NCI-H1694 (cell line): ENCODE results near the gene NFYC.

Experiments used
- DNase-seq: peaks from one replicate; lab custom pipeline; 2025; lab: John Stamatoyannopoulos, UW

Gene NFYC

DNA sequence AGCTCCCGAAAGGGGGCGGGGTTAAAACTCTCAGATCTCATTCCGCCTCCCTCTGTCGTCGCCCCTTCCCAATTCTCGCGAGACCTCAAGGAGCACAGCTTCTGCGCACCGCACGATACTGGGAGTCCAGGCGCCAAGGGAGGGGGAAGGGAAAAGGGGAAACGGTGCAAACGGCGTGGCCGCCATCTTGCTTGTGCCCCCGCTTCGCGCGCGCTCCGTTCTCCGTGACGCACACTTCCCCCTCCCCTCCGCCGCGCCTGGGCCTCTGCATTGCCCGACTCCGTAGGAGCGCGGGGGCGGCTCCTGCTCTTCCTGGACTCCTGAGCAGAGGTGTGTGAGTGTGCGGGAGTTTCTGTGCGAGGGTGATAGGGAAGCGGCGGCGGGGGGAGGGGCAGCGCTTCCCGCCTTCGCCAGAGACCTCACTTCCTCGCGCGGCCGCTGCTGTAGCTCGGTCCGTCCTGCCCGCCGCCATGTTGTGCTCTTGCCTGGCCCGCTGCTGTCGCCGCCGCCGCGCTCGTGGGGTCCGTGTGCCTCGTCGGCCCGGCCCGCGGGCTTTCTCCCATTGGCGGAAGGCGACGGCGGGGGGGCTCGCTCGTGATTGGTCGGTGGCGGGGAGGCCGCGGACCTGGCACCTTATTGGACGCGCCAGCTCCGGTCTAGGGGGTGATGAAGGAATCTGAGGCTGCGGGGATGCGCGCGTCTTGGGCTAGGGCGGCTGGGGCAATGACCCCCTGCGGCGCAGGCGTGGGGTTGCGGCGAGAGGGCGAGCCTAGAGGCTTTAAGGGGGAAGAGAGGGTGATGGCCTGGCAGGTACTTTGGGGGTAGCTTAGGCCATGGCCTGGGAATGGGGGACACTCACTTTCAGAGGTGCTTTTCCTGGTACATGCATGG lies at the start of gene NFYC:
Gene NFYC (plus strand): TSS at position 167 of the 891 bp plus-strand sequence. CDS start 47,140 bp downstream, outside the sequence.
- peak; percentile 95 for DNase-seq

DNA sequence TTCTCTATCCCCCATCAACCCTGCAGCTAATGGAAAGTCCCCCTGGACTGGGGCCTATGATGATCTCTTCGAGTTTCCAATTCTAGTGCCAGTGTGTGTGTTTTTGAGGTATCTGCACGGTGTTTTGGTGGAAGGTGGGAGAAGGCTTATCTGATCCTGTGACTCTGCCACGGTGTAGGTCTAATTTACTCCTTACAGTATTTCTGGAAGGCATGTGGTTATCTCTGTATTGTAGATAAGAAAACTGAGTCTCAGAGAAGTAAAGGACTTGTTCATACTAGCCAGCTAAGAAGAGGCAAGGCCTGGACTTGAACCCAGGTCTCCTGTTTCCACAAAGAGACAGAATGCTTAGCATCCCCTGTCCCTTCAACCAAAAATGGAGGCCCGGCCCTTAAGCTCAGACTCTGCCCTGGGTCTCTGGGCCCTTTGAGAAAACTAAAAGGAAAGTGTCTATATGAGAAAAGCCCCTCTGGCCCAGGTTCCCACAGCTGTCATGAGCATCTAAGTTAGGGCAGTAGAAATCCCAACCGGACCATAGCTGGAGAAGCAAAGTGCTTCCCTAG lies 46.3 kb upstream of the NFYC start:
- no peak for DNase-seq

DNA sequence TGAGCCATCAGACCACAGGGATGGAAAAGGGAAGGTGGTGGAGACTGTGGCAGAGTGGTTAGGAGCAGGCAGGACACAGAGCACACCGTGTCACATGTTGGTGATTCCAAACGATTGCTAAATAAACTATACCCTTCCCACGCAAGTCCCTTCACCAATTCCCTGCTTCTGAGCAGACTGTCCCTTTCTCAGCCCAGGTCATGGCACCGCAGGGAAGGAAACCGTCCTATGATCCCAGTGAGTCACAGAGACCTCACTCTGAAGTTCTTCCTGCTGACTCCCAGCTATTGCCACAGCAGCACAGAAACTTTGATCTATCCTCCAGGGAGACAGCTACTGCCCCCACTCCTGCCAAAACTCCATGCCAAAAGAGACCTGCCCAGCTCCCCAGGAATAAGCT lies 45.2 kb upstream of the NFYC start:
- no peak for DNase-seq

DNA sequence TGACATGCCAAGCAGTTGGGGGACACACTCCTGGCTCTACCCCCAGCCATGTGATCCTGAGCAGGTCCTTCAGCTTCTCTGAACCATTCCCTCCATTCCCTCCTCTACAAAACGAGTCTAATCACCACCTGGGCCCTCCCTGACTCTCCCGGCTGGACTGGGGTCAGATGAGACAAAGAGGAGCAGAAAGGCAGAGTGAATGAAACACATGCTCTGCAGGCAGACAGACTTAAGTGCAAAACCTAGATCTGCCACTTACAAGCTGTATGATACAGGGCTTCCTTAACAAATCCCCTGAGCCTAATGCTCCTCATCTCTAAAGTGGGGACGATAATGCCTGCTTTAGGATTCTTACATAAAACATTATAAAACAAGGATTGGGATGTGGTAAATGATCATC lies 43.3 kb upstream of the NFYC start:
- no peak for DNase-seq

DNA sequence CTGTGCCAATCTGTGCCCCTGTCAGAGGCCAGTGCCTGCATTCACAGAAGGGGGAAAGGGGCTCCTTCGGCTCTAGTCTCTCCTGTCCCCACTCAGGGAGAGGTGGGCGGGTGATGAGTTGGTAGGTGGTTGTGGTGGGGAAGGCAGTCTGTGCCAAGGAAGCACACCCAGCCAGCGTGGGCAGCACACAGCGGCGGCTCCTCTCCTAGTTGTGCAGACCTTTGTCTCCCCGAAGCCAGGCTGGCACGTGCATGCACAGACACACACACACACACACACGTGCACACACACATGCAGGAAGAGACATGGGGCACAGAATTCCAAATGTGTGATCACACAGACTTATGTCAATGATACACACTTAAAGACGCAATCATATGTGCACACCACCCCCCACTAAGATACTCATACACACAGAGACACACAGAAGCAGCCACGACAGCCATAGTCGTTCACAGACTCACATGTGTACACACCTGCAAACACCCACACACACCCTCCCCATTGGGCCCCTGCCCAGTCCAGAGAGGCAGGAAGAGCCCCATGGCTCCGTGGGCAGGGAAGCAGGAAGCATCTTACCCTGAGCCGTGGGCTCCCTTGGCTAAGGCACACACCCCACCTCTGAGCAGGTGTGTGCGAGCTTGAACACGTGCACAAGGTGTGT lies 42.4 kb upstream of the NFYC start:
- DNase-seq: no peak

DNA sequence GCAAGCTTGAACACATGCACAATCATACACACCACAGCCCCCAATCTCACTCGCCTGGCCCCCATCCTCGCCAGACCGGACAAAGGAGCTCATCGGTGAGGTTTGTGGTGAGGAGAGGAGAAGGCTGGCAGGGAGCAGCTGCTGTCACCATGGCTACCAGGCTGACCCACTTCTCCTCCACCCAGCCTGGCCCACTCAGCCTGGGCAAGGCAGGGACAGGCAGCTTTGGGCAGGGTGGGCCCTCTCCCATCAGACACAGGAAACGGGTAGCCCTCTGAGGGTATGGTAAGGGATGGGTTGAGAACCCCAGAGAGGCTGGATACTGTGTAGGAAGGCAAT lies 41.9 kb upstream of the NFYC start:
- DNase-seq: no peak

DNA sequence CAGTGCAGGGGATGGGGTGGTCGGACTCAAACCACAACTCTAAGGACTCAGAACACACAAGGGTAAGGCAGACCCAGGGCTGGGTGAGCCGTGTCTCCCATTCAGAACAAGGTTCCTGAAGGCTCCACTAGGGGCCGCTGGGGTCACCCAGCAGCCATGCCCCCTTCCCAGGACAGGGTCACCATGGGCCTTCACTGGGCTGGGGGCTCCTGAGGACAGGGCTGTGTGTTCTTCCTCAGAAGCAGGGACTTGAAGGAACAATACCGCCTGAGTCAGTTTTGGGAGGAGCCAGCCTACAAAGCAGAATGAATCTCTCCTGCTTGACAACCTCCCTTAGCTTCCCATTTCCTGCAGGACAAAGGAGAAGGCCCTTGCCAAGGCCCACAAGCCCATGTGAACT lies 41.4 kb upstream of the NFYC start:
- DNase-seq: no peak

DNA sequence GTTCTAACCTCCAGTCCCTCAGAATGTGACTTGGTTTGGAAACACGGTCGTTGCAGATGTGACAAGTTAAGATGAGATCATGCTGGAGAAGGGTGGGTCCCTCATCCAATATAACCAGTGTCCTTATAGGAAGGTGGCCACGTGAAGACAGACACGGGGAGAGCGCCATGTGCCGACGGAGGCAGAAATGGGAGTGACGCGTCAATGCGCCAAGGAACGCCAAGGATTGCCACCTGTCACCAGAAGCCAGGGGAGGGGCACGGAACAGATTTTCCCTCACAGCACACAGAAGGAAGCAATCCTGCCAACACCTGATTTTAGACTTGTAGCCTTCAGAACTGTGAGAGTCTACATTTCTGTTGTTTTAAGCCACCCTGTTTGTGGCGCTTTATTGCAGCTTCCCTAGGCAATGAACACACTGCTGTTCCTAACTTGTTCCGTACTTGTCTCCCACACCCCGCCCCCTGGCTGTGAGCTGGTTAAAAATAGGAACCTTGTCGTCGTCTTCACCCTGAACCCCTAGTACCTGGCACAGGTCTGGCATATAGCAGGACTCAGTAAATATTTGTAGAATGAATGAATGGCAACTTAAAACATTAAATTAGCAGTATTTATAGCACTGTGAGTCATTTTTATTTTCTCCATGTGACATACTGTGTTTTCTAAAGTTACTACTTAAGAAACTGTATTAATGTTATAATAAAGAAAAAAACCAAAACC lies 40.2 kb upstream of the NFYC start:
- DNase-seq: no peak

DNA sequence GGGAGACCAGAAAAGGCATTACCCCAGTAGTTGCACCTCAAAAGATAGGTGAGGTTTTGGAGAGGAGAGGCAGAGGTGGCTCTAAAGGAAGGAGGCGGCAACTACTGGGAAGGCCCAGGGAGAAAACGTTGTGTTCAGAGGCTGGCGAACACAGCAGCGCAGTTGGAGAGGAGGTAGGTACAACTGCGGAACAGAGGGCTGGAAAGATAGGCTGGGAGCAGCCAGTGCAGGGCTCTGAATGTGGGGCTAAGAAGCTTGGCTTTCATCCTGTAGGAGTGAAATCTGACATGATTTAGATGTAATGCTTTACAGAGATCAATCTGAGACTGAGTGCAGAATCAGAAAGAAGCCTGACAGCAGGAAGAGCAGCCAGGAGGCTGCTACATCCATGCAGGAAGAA lies 39.0 kb upstream of the NFYC start:
- DNase-seq: no peak

DNA sequence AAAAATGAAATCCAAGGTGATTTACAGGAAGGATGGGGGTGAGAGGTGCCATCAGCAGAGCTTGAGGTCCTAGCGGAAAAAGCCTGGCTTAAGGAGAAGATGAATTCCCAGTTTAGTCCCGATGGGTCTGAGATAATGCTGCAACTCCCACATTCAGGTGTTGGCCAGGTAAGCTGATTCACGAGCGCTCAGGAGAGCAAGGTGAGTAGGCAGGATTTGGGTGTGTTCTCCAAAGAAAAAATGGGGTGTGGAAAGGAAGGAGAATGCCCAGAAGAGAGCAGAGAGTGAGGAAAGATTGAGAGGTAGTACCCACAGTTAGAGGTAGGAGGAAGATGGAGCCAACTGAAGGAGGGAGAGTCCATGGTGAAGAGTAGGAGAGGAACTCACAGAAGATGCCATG lies 38.5 kb upstream of the NFYC start:
- no peak for DNase-seq

DNA sequence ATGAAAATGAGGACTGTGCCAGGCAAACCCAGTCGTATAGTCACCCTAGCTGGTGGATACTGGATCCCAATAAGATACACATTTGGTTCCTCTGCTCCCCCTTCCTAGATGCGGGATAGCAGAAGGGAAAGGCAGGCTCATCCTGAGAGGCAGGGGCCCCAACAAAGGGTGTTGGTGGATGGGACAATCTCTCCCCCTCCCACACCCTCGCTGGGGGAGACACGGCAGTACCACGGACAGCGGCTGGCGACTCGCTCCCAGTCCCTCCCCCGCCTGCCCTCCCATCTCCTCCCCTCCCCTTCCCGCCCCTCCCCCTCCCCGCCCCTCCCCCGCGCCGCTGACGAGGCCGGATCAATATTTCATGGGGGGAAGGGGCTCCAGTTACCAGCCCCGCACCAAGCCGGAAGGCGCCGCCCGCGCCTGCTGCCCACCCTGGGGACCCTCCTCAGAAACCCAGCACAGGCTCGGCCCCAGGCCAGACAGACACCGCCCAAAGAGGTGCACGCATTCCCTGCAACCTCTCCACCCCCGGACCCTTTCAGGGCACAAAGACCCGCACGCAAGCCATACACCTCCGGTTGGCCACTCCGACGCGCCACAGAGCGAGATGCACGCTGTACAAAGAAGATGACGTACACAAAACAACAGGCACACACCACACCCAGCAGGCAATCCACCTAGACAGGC lies 37.5 kb upstream of the NFYC start:
- DNase-seq: no peak

DNA sequence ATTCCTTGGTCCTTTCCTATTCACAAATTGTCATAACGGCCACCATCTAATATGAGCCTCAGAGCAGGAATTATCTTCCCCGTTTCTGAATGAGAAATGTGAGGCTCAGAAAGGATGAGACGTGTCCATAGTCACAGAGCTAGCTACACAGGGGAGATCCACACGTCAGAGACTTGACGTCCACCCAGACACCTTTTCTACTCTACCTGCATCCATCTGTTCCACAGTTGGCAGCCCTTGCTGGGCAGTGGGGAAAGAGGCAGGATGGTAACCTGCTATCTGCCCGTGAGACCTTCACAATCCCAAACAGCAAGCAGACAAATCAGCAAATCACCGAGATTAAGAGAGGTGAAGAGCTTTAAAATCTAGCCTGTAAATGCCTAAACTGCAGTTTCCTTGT lies 34.5 kb upstream of the NFYC start:
- no peak for DNase-seq

DNA sequence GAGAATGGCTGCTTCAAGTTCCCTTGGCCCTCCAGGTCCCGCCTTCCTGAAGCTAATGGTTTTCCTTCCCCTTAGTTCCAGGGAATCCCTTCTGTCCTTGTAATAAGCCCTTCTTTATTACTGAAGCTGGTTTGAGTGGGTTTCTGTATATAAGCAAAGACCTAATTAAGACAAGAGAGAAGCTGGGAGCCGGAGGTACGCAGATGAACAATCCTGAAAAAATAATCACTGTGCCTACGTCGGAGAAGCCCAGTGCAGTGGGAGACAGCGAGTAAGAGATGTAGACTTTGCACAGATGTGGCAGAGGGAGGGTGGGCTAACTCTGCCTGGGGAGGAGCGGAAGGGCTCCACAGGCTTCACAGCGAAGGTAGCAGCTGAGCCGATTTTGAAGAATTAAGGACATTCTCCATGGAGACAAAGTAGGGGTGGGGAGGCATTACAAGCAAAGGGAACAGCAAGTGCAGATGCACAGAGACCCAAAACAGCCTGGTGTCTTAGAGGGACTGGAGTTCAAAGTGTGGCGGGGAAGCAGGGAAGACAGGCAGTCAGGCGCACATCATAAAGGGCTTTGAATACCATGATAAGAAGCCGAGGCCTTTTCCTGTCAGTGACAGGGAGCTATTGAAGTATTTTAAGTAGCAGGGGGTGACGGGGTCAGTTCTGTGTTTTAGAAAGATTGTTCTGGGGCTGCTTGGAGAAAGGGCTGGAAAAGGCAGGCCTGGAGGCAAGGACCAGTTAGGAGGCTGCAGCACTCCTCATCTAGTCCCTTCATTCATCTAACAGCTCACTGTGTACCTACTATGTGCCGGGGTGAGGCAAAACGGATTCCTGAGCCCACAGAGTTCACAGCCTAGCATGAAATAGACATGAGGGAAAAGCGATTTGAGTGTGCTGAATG lies 32.5 kb upstream of the NFYC start:
- no peak for DNase-seq

DNA sequence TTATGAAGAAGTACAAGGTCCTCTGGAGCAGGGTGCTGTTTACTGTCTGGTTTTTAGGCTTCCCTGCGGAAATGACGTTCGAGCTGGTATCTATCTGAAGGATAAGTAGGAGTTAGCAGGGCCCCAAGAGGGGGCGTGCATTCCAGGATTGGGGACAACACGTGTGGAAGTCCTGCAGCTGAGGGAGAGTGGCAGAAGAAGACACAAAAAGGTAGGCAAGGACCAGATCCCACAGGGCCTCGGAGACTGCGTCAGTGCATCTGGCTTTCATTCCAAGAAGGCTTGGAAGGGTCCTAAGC lies 31.9 kb upstream of the NFYC start:
- no peak for DNase-seq

DNA sequence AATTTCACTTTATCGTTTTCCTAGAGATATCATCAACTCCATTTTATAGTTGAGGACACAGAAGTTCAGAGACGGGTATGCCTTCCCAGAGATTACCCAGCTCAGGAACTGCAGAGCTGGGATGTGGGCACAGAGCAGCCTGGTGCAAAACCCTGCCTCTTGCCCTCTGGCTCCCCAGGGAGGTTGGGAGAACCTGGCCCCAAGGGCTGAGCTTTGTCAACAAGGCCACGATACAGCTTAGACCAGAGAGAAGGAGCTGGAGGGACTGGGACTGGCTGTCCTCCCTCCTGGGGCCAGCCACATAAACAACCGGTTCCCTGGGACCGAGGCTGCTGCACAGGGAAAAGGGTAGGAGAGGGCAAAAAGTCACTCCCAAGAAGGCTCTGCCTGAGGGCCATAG lies 29.8 kb upstream of the NFYC start:
- DNase-seq: no peak

DNA sequence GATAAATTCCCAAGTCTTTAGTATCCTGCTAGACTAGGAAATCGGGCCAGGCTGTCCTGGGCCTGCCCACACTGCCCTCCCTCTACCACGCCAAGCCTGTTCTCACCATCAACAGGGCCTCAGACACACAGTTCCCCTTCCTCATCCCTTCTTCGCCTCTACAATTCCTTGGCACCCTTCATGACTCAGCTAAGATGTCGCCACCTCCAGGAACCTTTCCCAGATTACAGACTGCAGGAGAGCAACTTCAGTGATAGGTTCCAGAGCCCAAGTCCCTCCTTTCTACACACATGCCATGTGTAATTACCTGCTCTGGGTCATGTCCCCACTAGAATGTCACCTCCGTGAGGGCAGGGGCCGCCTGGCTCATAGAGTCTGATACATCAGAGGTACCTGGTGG lies 29.4 kb upstream of the NFYC start:
- no peak for DNase-seq

DNA sequence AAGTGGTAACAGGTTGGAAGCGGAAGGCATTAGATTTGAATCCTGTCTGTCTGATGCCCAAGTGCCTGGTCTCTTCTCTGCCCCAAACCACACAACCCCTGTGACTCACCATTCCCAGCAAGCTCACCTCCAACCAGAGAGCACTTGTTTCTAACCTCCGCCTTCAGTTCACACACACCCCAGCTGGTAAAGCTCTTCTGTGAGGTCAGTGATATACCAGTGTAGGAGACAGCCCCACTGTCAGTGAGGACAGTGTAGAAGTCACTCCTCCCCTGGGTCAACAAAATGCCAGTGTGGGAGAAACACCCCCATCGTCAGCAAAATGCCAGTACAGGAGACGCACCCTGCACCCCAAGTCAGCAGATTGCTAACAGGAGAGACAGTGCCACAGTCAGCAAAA lies 28.6 kb upstream of the NFYC start:
- DNase-seq: no peak

DNA sequence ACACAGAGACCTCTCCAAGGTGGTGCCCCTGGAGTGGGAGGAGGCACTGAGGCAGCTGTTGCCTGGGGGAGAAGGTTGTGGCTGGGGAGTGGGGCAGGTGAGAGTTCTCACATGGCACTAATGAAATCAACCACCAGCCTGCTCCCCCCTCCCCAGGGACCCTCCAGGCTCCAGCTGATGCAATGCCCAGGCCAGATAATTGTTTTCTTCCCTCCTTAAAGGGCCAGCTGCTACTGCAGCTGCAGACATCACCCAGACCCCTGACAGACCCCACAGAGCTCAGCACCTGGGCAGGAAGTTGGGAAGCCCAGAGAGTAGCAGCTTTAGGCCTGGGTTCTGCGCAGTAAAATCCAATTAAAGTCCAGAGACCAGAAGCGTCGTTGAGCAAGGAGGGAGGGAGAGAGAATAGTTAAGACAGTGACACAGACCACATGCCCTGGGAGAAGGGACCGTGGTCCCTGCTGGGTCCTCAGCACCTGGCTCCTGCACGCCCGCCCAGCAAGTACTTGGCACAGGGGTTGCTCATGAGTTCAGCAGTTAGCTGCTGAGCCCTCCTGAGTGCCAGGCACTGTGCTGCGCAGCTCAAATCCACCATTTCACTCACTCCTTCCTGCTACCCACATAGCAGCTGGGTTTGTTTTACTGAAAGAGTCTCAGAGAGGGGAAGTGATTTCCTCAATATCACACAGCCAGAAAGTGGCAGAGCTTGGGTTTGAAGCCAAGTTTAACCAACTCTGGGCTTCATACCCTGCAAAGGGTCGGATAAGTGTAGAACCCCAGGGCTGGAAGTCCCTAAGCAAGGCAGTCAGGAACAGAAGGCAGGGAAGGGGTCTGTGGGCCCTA lies 28.0 kb upstream of the NFYC start:
- DNase-seq: no peak

DNA sequence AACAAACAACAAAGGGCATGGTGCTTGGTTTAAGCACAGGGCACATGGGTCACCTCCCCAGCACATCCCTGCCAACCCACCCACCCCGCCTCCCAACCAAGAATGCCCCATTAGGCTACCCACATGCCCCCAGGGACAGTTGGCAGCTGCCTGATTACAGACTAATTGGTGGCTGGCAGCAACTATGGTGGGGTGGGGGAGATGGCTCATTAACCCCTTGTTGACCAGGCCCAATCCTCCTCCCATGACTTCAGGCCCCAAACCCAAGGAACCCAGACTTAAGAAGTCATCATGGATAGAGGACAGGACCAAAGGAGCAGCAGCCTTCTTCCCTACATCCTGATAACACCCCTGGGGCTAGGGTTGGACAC lies 27.4 kb upstream of the NFYC start:
- peak; percentile 57 for DNase-seq

DNA sequence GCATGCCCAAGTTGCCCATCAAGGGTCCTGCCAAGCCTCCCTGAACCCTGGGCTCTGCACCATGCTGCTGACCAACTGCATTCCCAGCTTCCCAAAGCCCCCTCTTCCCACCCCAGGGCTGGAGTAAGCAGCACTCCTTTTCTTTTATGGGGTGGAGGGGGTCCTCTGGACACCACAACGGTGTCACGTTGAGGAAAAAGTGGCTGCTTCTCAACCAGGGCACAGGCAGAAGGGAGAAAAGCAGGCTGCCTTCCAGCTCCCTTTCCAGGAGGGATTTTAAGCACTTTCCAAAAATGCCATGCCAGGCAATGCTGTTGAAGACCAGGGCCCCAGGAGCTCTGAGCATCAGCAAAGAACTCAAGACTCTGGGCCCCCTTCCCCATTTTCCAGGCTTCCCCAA lies 26.7 kb upstream of the NFYC start:
- no peak for DNase-seq
